Hindlimb muscle (tissue), 1 donor: ENCODE measurements around the gene TMEM87A. TPM values are rescaled to one million over a fixed set of nuclear protein-coding genes. Genes with fewer than 3 reads are reported as not detected.
"Not testable (repeated sequence)": the region's sequence is repeated elsewhere in the genome, so short reads cannot be mapped to it uniquely, and the experiment has no call there.

Experiments
- DNase-seq: peaks from one replicate; pipeline ENCODE4 v3.0.0-alpha.2; 2013
- polyA plus RNA-seq: library from polyadenylated mRNA; unstranded; fragments of 120-200 nt; gene quantifications from one replicate; pipeline ENCODE4 v1.2.1, GENCODE V29; 2013; ENCODE audit not compliant: insufficient read length

The TMEM87A gene
- polyA plus RNA-seq, 1 donor, result 42.3 TPM

GRCh38 chr15:42270551-42270950, 2.7 kb downstream of the TMEM87A start:
- DNase-seq, result no peak

- DNase-seq, result no peak
Measured at GRCh38 chr15:42267286-42267685, 5.9 kb downstream of the TMEM87A start.

GRCh38 chr15:42264795-42265194, 8.4 kb downstream of the TMEM87A start:
- DNase-seq, result no peak

- no peak for DNase-seq
Measured at GRCh38 chr15:42253300-42253699, 19.9 kb downstream of the TMEM87A start.

GRCh38 chr15:42240823-42241222, 32.4 kb downstream of the TMEM87A start:
- no peak for DNase-seq

- no peak for DNase-seq
Measured at GRCh38 chr15:42239528-42240182, 33.6 kb downstream of the TMEM87A start.

GRCh38 chr15:42233107-42233506, 40.1 kb downstream of the TMEM87A start:
- DNase-seq, result no peak

- no peak for DNase-seq
Measured at GRCh38 chr15:42232606-42233005, 40.6 kb downstream of the TMEM87A start.

- DNase-seq, result no peak
Measured at GRCh38 chr15:42231088-42231487, 42.1 kb downstream of the TMEM87A start.

GRCh38 chr15:42228981-42229380, 44.3 kb downstream of the TMEM87A start:
- not testable (repeated sequence) for DNase-seq

GRCh38 chr15:42228036-42228435, 45.2 kb downstream of the TMEM87A start:
- no peak for DNase-seq

GRCh38 chr15:42226648-42227047, 46.6 kb downstream of the TMEM87A start:
- no peak for DNase-seq

- DNase-seq, result no peak
Measured at GRCh38 chr15:42220216-42220615, 53.0 kb downstream of the TMEM87A start.

GRCh38 chr15:42218953-42219592, 54.2 kb downstream of the TMEM87A start:
- no peak for DNase-seq

GRCh38 chr15:42217568-42217967, 55.7 kb downstream of the TMEM87A start:
- no peak for DNase-seq

- no peak for DNase-seq
Measured at GRCh38 chr15:42215913-42216829, 57.1 kb downstream of the TMEM87A start.

GRCh38 chr15:42214600-42214999, 58.6 kb downstream of the TMEM87A start:
- no peak for DNase-seq

- no peak for DNase-seq
Measured at GRCh38 chr15:42213511-42213910, 59.7 kb downstream of the TMEM87A start.

- no peak for DNase-seq
Measured at GRCh38 chr15:42210696-42211095, 62.5 kb downstream of the TMEM87A start.

- peak; percentile 87 for DNase-seq
Measured at GRCh38 chr15:42207674-42208579, 65.3 kb downstream of the TMEM87A start, which contains the start of gene VPS39. Gene VPS39, minus strand, starts transcription at chr15:42208304. Its CDS starts 151 bp downstream, at chr15:42208153.

- no peak for DNase-seq
Measured at GRCh38 chr15:42206406-42206805, 66.8 kb downstream of the TMEM87A start.

GRCh38 chr15:42203891-42204290, 69.3 kb downstream of the TMEM87A start:
- DNase-seq, result no peak
